Epithelial cell of proximal tubule (primary cell): Measurements from ENCODE around the gene MAML3. TPM values are rescaled to one million over a fixed set of nuclear protein-coding genes. Genes with fewer than 3 reads are reported as not detected.

Experiments
- DNase-seq: peaks from one replicate; pipeline ENCODE4 v3.0.0-alpha.2; 2011; ENCODE audit warnings: low read depth
- H3K4me3 ChIP-seq: 2 replicates; pipeline ENCODE4 v1.5.1; 2011; ENCODE audit warnings: low read depth, mild to moderate bottlenecking, low read length
- CTCF ChIP-seq: conservative IDR thresholded peaks from 2 replicates; pipeline ENCODE4 v1.5.1; 2012; ENCODE audit warnings: low read depth, mild to moderate bottlenecking, low read length
- total RNA-seq: library from RNA; depleted of rRNA; stranded (reverse); fragments of >200 nt; gene quantifications from 2 replicates; pipeline ENCODE4 v1.2.3, GENCODE V29; 2015

Gene MAML3
- total RNA-seq, 1 donor from 2014 or later, result 1.2 TPM

GRCh38 chr4:140061194-140061593, 92.8 kb downstream of the MAML3 start:
- H3K4me3 ChIP-seq, result no peak overlapping the region

GRCh38 chr4:140059159-140059558, 94.8 kb downstream of the MAML3 start:
- no peak overlapping the region for H3K4me3 ChIP-seq
- TF ChIP-seq CTCF, result no peak
- no peak for DNase-seq

More at GRCh38 chr4:140061194-140061593, 92.8 kb downstream of the MAML3 start:
- TF ChIP-seq CTCF, result no peak
- peak; percentile 43 for DNase-seq

- DNase-seq, result no peak
- H3K4me3 ChIP-seq, result no peak overlapping the region
- no peak for TF ChIP-seq CTCF
These were observed 96.3 kb downstream of the MAML3 start for GRCh38 chr4:140057701-140058100.

GRCh38 chr4:140056015-140056414, 98.0 kb downstream of the MAML3 start:
- no peak for TF ChIP-seq CTCF
- DNase-seq, result no peak
- no peak overlapping the region for H3K4me3 ChIP-seq

- TF ChIP-seq CTCF, result no peak
- no peak overlapping the region for H3K4me3 ChIP-seq
- no peak for DNase-seq
These were observed 99.1 kb downstream of the MAML3 start for GRCh38 chr4:140054861-140055260.

- no peak for DNase-seq
- no peak for TF ChIP-seq CTCF
- no peak overlapping the region for H3K4me3 ChIP-seq
These were observed 100.8 kb downstream of the MAML3 start for GRCh38 chr4:140053185-140053584.

GRCh38 chr4:140052050-140052449, 101.9 kb downstream of the MAML3 start:
- TF ChIP-seq CTCF, result peak; percentile 87
- DNase-seq, result no peak

More at GRCh38 chr4:140052050-140052449, 101.9 kb downstream of the MAML3 start:
- no peak overlapping the region for H3K4me3 ChIP-seq
